Fibroblast of mammary gland (primary cell): Measurements from ENCODE around the gene FAS.

Experiments
- DNase-seq: peaks from one replicate; pipeline ENCODE4 v3.0.0-alpha.2; 2010; ENCODE audit warnings: low read depth
- H3K4me3 ChIP-seq: 2 replicates; pipeline ENCODE4 v1.5.1; 2011; ENCODE audit warnings: low read depth, mild to moderate bottlenecking, low read length, moderate library complexity; ENCODE audit not compliant: control insufficient read depth
- TF ChIP-seq, protein P1 (sequence below): conservative IDR thresholded peaks from 2 replicates; pipeline ENCODE4 v1.5.1; 2011; ENCODE audit warnings: low read depth, low read length, inconsistent platforms; ENCODE audit not compliant: control insufficient read depth, insufficient read depth

The FAS gene

DNA sequence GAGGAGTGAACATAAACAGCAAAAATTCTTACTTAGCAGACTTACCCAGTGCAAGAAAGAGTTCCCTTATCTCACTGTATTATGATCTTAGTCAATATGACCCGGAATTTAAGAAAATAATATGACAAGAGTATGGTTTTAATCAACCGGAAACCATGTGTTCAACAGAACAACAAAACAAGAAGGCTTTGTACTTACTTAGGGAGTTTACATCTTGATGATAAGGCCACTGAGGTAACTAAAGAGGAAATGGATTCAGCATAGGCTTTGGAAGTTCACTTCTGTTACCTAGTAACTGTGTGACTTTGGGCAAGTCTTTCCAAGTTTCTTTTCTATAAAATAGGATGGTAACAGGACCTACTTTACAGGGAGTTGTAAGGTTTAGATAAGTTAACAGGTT, 7.4 kb upstream of the FAS start:
- no peak overlapping the region for H3K4me3 ChIP-seq
- TF ChIP-seq, protein P1, sequence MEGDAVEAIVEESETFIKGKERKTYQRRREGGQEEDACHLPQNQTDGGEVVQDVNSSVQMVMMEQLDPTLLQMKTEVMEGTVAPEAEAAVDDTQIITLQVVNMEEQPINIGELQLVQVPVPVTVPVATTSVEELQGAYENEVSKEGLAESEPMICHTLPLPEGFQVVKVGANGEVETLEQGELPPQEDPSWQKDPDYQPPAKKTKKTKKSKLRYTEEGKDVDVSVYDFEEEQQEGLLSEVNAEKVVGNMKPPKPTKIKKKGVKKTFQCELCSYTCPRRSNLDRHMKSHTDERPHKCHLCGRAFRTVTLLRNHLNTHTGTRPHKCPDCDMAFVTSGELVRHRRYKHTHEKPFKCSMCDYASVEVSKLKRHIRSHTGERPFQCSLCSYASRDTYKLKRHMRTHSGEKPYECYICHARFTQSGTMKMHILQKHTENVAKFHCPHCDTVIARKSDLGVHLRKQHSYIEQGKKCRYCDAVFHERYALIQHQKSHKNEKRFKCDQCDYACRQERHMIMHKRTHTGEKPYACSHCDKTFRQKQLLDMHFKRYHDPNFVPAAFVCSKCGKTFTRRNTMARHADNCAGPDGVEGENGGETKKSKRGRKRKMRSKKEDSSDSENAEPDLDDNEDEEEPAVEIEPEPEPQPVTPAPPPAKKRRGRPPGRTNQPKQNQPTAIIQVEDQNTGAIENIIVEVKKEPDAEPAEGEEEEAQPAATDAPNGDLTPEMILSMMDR, result no peak
- no peak for DNase-seq

DNA sequence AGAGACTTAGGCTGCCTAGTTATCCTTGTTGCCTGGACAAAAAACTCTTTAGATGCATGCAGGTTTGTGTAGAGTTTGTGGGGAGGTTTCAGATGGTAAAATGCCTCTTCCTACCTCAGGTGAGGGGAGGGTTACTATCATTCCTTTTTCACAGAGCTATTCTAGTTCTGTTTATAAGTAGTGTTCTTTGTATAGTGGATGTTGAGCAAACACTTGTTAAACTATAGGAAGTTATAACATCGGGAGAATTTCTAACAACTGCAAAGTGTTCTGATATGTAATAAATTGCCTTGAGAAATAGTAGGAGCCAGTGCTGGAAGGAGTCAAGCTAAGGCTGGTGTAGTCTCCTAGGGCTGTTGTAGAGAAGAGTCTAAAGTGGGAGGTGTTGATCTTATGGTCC, 6.7 kb upstream of the FAS start:
- DNase-seq, result no peak
- no peak overlapping the region for H3K4me3 ChIP-seq
- TF ChIP-seq, protein P1, result no peak

DNA sequence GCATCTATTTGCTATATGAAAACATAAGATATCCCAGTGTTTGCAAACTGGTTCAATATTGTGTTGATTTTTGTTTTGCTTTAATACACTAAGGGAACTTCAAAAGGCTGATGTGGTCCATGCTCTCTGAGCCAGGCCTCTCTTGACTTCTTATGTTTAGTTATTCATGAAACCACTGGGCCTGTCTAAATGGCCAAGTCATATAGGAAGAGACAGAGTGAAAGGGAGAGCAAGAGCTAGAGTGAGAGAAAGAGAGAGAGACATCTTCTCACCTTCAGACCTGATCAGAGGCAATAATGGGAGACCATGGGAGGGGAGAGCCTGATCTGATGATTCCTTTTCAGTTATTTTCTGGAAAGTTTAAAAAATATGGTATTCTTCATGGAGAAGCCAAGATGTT, 6.1 kb upstream of the FAS start:
- TF ChIP-seq, protein P1, result no peak
- no peak overlapping the region for H3K4me3 ChIP-seq
- DNase-seq, result no peak

DNA sequence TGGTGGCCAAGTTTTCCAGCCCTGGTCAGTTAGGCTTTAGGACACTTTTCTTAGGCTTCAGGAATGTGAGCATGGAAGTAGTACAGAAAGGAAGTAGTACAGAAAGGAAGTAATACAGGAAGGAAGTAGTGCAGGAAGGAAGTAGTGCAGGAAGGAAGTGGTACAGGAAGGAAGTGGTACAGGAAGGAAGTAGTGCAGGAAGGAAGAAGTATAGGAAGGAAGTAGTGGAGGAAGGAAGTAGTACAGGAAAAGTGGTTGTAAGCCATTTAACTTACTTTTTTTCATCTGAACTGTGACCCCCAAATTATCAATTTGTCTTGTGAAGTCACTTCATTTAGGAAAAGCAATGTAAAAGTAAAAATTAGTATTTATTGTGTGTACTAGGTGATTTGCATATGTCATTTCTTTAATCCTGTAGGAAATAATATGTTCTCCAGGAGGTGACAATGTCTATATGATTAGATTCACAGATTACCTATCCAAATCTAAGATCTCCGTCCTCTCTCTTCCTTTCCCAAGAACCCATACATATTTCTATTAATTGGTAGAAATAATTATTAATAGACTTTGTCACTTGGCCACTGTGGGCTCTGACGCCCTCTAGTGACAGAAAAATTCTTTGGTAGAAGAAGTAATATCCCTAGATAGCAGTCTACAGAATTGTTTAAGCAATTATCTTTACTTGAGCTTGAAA, 3.9 kb upstream of the FAS start:
- TF ChIP-seq, protein P1, result peak; percentile 67
- DNase-seq, result peak; percentile 54
- no peak overlapping the region for H3K4me3 ChIP-seq

DNA sequence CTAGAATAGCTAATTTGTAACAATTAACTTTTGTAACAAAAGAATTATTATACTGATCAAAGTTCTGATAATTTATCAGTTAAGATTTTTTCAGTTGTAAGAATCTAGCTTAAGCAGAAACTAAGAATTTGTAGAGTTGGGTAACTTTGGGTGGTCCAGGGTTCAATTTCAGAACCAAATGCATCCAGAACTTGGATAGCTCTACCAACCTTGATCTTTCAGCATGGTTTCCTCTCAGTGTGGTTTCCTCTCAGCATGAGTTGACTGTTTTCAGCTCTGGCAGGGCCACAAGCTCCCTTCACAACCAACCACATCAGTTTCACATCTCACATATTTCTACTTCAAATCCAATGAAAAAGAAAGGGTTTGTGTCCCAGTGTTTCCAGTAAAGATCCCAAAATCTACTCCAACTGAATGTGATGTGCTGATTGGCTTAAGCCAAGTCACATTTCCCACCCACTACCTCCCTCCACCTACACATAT, 3.3 kb upstream of the FAS start:
- no peak for DNase-seq
- H3K4me3 ChIP-seq, result no peak overlapping the region
- TF ChIP-seq, protein P1, result no peak

DNA sequence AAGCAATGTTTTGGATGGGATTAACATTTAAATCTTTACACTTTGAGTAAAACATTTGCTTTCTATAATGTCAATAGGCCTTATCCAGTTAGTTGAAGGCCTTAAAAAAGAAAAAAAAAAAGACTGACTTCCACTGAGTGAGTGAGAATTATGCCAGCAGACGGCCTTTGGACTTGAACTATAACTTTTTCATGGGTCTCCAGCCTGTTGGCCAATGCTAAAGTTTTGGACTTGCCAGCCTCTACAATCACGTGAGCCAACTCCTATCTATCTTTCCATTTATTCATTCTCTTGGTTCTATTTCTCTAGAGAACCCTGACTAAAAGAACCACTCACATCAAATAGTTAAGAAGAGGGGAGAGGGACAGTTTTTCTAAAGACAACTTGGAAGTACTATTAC, 2.8 kb upstream of the FAS start:
- no peak for DNase-seq
- no peak overlapping the region for H3K4me3 ChIP-seq
- TF ChIP-seq, protein P1, result no peak
